BJ (cell line): ENCODE results near the gene HIPK2. TPM values are rescaled to one million over a fixed set of nuclear protein-coding genes. Genes with fewer than 3 reads are reported as not detected.
"Not testable (repeated sequence)": the region's sequence is repeated elsewhere in the genome, so short reads cannot be mapped to it uniquely, and the experiment has no call there.

Experiments
- CTCF ChIA-PET: fragments of 350-600 bp; formaldehyde crosslinking; extraction: SDS; loops from one replicate; lab custom pipeline; 2021; ENCODE audit warnings: antibody characterized with exemption, inconsistent platforms; lab: Yijun Ruan, JAX
- POLR2A ChIA-PET: fragments of 300-600 bp; sonication (Branson Sonifier 250); formaldehyde crosslinking; extraction: SDS; loops from one replicate; lab custom pipeline; 2021; ENCODE audit warnings: antibody characterized with exemption; lab: Charles Lee
- DNase-seq: peaks from one replicate; pipeline ENCODE4 v3.0.0-alpha.2; 2011; ENCODE audit warnings: low read depth
- H3K27me3 ChIP-seq: 2 replicates; pipeline ENCODE4 v1.6.0; 2011; ENCODE audit warnings: low read length; ENCODE audit not compliant: control insufficient read depth, insufficient read depth
- H3K36me3 ChIP-seq: 2 replicates; pipeline ENCODE4 v1.5.1; 2011; ENCODE audit warnings: low read length; ENCODE audit not compliant: control insufficient read depth, insufficient read depth
- H3K4me3 ChIP-seq: 2 replicates; pipeline ENCODE4 v1.5.1; 2011; ENCODE audit warnings: low read depth, mild to moderate bottlenecking, control low read depth, low read length
- CTCF ChIP-seq: IDR thresholded peaks from 2 replicates; pipeline ENCODE4 v1.5.1; 2011; ENCODE audit warnings: low read depth, mild to moderate bottlenecking, control low read depth, inconsistent platforms, low read length, moderate library complexity; ENCODE audit not compliant: insufficient read depth
- polyA plus RNA-seq: library from polyadenylated mRNA; depleted of rRNA; stranded (reverse); fragments of >200 nt; gene quantifications from 2 replicates; pipeline ENCODE4 v1.2.3, GENCODE V29; 2011

HIPK2 gene
- polyA plus RNA-seq, 1 experiment: 3.6 TPM

GRCh38 chr7:139671967-139672366, 105.8 kb downstream of the HIPK2 start:
- no peaks in the 10 kb centered on the region for H3K36me3 ChIP-seq
- no peak for DNase-seq
- CTCF ChIA-PET: no interaction called here
- no peaks in the 10 kb centered on the region for H3K27me3 ChIP-seq
- no peak overlapping the region for H3K4me3 ChIP-seq
- no peak for TF ChIP-seq CTCF
- POLR2A ChIA-PET: no interaction called here

- POLR2A ChIA-PET: interaction anchor here (0.6 kb wide), 1 partner anchor 17 kb away, joined by 5 read pairs; no protein-coding TSS in a partner anchor
Observed at GRCh38 chr7:139670662-139671061, 107.1 kb downstream of the HIPK2 start.

GRCh38 chr7:139669106-139670061, 108.4 kb downstream of the HIPK2 start:
- ChIA-PET POLR2A (no interaction called here), CTCF (interaction anchor here (0.6 kb wide), 1 partner anchor 172 kb away, joined by 4 read pairs; no protein-coding TSS in a partner anchor)
- no peak overlapping the region for H3K4me3 ChIP-seq
- TF ChIP-seq CTCF: no peak
- no peaks in the 10 kb centered on the region for H3K36me3 ChIP-seq
- no peak for DNase-seq
- H3K27me3 ChIP-seq: no peaks in the 10 kb centered on the region

More at GRCh38 chr7:139670662-139671061, 107.1 kb downstream of the HIPK2 start:
- DNase-seq, H3K27me3 ChIP-seq, H3K4me3 ChIP-seq, H3K36me3 ChIP-seq: not testable (repeated sequence)
- CTCF ChIA-PET: interaction anchor here (0.8 kb wide), 1 partner anchor 25 kb away, joined by 3 read pairs; no protein-coding TSS in a partner anchor

- no peaks in the 10 kb centered on the region for H3K36me3 ChIP-seq
- no peak for DNase-seq
- no peak for TF ChIP-seq CTCF
- no peak overlapping the region for H3K4me3 ChIP-seq
- ChIA-PET CTCF (no interaction called here), POLR2A (no interaction called here)
- H3K27me3 ChIP-seq: no peaks in the 10 kb centered on the region
Observed at GRCh38 chr7:139667377-139667776, 110.4 kb downstream of the HIPK2 start.

GRCh38 chr7:139666501-139666900, 111.3 kb downstream of the HIPK2 start:
- ChIA-PET POLR2A (no interaction called here), CTCF (no interaction called here)
- Histone ChIP-seq H3K36me3 (no peaks in the 10 kb centered on the region), H3K4me3 (no peak overlapping the region), H3K27me3 (no peaks in the 10 kb centered on the region)
- DNase-seq: no peak
- no peak for TF ChIP-seq CTCF
